Measurements from ENCODE around the gene SORBS1. TPM values are rescaled to one million over a fixed set of nuclear protein-coding genes. Genes with fewer than 3 reads are reported as not detected.

Gene SORBS1
- total RNA-seq, 4 donors from 2014 or later = 35.1 to 53.1 (median 43.3) TPM

DNA sequence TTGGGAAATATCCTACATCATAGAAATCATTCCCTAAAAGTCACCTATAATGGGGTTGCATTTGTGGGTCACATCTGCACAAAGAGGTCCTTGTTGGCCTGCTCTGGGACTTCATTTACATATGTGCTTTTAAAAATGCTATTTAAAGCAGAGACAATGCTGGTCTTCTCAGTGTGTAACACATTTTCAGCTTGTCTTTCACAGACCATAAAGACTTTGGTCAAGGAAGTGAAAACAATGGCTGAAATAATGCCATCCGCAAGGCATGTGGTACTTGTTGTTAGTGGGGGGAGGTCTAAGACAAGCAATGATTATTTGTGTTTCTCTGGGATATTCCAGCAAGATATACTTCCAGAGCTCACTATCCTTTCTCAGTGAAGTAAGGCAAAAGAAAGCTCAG, 185.8 kb downstream of the SORBS1 start:
- H3K4me3 ChIP-seq (ENCODE audit: low read depth, poor library complexity, severe bottlenecking) = no peak overlapping the region
- 79 to 91% methylated on average over 1 of the region's 1 CpG for WGBS, 2 donors
- TF ChIP-seq POLR2A (IDR thresholded peaks at IDR 0.05) = no peak
- TF ChIP-seq, protein P1, sequence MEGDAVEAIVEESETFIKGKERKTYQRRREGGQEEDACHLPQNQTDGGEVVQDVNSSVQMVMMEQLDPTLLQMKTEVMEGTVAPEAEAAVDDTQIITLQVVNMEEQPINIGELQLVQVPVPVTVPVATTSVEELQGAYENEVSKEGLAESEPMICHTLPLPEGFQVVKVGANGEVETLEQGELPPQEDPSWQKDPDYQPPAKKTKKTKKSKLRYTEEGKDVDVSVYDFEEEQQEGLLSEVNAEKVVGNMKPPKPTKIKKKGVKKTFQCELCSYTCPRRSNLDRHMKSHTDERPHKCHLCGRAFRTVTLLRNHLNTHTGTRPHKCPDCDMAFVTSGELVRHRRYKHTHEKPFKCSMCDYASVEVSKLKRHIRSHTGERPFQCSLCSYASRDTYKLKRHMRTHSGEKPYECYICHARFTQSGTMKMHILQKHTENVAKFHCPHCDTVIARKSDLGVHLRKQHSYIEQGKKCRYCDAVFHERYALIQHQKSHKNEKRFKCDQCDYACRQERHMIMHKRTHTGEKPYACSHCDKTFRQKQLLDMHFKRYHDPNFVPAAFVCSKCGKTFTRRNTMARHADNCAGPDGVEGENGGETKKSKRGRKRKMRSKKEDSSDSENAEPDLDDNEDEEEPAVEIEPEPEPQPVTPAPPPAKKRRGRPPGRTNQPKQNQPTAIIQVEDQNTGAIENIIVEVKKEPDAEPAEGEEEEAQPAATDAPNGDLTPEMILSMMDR (IDR thresholded peaks at IDR 0.05) = no peak
- intact Hi-C loops (cut with DNase I; ENCODE audit: low total_unique reads) = loop anchor here (5.0 kb wide), 1 partner anchor 227 kb away; no protein-coding TSS in a partner anchor
- no peak for DNase-seq (ENCODE audit: low spot score in 2 of 2)

DNA sequence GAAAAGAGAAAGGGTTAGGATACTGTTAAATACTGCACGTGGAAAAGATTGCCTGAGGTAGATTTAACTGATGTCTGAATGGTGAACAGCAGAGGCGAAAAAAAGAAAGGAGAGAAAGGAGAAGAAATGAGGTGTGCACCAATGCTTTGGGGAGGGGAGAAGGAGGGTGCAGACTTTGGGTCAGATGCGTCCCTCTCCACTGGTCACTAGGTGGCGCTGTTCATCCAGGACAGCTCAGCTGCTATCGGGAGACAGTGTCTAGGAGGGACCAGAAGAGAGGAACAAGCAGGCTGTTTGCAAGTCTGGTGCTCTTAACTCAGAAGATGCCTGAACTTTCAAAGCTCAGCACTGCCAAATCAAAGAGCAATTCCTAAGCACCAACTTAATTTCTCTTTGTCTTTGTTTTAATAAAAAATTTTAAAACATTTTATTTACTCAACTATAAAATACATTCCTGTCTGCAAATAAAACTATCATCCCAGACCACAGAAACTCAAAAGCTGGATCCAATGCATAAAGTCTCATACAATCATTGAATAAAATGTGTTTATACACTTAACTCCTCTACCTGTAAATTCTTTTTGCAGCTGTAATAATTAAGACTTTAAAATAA, 186.5 kb downstream of the SORBS1 start:
- 24 to 25% methylated on average over 5 of the region's 5 CpGs for WGBS, 2 donors
- TF ChIP-seq POLR2A (IDR thresholded peaks at IDR 0.05) = no peak
- TF ChIP-seq, protein P1 (IDR thresholded peaks at IDR 0.05) = peak in 1 of 3 donors; percentile 89
- no peak overlapping the region for H3K4me3 ChIP-seq (ENCODE audit: low read depth, poor library complexity, severe bottlenecking)
- intact Hi-C loops (cut with DNase I; ENCODE audit: low total_unique reads) = loop anchor here (5.0 kb wide), 1 partner anchor 228 kb away; no protein-coding TSS in a partner anchor
- DNase-seq (ENCODE audit: low spot score in 2 of 2) = peak; percentile 55 to 92

DNA sequence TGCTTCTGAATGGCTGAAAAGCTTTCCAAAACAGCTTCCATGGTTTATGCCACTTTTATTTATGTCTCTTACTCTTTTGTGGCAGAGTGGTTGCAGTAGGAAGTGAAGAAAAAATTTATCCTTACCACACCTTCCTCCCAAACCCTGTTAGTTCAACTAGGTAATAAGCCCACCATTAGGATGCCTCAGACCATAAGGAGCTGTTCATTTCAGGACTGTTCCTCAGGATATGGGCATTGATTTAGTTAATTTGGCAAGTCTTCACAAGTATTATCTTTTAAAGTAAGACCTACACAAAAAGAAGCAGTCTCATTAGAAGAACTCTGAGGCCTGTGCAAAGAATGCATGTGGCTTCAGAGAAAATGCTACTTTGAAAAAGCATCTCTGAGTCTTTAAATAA, 187.5 kb downstream of the SORBS1 start:
- DNase-seq (ENCODE audit: low spot score in 2 of 2) = no peak
- TF ChIP-seq POLR2A (IDR thresholded peaks at IDR 0.05) = no peak
- TF ChIP-seq, protein P1 (IDR thresholded peaks at IDR 0.05) = no peak
- H3K4me3 ChIP-seq (ENCODE audit: low read depth, poor library complexity, severe bottlenecking) = no peak overlapping the region
- intact Hi-C loops (cut with DNase I; ENCODE audit: low total_unique reads) = no loop called here

DNA sequence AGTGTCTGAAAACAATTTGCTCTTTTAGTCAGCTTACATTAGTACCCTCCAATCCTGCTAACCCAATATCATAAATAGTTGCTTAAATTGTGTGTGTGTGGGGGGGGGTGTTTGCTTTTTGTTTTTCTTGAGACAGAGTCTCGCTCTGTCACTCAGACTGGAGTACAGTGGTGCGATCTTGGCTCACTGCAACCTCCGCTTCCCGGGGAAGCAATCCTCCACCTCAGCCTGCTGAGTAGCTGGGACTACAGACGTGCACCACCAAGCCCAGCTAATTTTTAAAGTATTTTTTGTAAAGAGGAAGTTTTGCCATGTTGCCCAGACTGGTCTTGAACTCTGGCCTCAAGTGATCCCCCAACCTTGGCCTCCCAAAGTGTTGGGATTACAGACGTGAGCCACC, 196.8 kb downstream of the SORBS1 start:
- H3K4me3 ChIP-seq (ENCODE audit: low read depth, poor library complexity, severe bottlenecking) = no peak overlapping the region
- intact Hi-C loops (cut with DNase I; ENCODE audit: low total_unique reads) = no loop called here
- no peak for TF ChIP-seq POLR2A (IDR thresholded peaks at IDR 0.05)
- TF ChIP-seq, protein P1 (IDR thresholded peaks at IDR 0.05) = no peak
- DNase-seq (ENCODE audit: low spot score in 2 of 2) = no peak
- WGBS, 2 donors = 77 to 81% methylated on average over 6 of the region's 6 CpGs

DNA sequence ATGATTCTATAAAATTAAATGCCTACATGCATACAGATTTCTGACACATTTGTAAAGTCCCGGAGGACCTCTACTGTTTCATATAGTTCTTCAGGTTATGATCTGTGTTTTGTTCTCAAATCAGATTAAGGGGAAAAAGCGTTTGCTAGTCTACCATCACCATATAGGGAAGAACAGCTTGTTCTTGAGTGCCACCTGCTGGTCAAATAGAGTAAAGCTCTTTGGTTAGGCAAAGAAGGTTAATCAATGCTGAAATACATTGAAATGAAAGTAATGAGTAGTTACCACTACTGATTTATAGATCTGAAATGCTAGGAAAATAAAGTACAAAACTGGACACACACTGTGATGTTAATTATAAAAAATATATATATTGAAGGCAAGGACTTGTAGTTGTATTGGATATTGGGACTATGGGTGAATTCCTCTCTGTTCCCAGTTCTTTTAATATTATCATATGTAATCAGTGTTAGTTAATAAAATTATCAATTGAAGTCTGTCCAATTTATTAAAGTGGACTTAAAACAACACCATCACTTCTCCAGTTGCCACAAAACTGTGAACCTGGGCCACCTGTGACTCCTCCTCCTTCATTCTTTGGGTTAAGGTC, 197.8 kb downstream of the SORBS1 start:
- TF ChIP-seq POLR2A (IDR thresholded peaks at IDR 0.05) = no peak
- TF ChIP-seq, protein P1 (IDR thresholded peaks at IDR 0.05) = no peak
- H3K4me3 ChIP-seq (ENCODE audit: low read depth, poor library complexity, severe bottlenecking) = no peak overlapping the region
- WGBS, 2 donors = 0 to 1% methylated on average over 2 of the region's 2 CpGs
- intact Hi-C loops (cut with DNase I; ENCODE audit: low total_unique reads) = loop anchor here (2.0 kb wide), 1 partner anchor 115 kb away; no protein-coding TSS in a partner anchor
- DNase-seq (ENCODE audit: low spot score in 2 of 2) = peak in 1 of 2 donors; percentile 46
